ENCODE measurements around the gene SRGN.

- TF ChIP-seq, protein P1, sequence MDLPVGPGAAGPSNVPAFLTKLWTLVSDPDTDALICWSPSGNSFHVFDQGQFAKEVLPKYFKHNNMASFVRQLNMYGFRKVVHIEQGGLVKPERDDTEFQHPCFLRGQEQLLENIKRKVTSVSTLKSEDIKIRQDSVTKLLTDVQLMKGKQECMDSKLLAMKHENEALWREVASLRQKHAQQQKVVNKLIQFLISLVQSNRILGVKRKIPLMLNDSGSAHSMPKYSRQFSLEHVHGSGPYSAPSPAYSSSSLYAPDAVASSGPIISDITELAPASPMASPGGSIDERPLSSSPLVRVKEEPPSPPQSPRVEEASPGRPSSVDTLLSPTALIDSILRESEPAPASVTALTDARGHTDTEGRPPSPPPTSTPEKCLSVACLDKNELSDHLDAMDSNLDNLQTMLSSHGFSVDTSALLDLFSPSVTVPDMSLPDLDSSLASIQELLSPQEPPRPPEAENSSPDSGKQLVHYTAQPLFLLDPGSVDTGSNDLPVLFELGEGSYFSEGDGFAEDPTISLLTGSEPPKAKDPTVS (IDR thresholded peaks at IDR 0.05; ENCODE audit: low read depth, low read length) = no peak
- TF ChIP-seq, protein P2, sequence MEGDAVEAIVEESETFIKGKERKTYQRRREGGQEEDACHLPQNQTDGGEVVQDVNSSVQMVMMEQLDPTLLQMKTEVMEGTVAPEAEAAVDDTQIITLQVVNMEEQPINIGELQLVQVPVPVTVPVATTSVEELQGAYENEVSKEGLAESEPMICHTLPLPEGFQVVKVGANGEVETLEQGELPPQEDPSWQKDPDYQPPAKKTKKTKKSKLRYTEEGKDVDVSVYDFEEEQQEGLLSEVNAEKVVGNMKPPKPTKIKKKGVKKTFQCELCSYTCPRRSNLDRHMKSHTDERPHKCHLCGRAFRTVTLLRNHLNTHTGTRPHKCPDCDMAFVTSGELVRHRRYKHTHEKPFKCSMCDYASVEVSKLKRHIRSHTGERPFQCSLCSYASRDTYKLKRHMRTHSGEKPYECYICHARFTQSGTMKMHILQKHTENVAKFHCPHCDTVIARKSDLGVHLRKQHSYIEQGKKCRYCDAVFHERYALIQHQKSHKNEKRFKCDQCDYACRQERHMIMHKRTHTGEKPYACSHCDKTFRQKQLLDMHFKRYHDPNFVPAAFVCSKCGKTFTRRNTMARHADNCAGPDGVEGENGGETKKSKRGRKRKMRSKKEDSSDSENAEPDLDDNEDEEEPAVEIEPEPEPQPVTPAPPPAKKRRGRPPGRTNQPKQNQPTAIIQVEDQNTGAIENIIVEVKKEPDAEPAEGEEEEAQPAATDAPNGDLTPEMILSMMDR (IDR thresholded peaks at IDR 0.05 in 2 of 3, conservative IDR thresholded peaks at IDR 0.05 in 1 of 3; ENCODE audit: control insufficient read depth in 2 of 3, extremely low read depth in 1 of 3, insufficient read depth in 1 of 3, low read depth in 3 of 3, low read length in 3 of 3) = peak; percentile 53 to 68 (median 60); a peak in 5 of 6 replicates
- TF ChIP-seq MXI1 (IDR thresholded peaks at IDR 0.05; ENCODE audit: low read depth, low read length) (0 out of 2 replicates have a peak, but pooled peaks have one; percentile 58), CHD4 (IDR thresholded peaks at IDR 0.05) (no peak), CEBPB (IDR thresholded peaks at IDR 0.05; ENCODE audit: borderline replicate concordance in 1 of 2, low read depth in 2 of 2, low read length in 2 of 2) (no peak)
Measured at GRCh38 chr10:69092959-69093850, 5.3 kb downstream of the SRGN start.

Measured in GM12878 (cell line).